ENCODE measurements around the gene RABGAP1L.
"Not testable (repeated sequence)": the region's sequence is repeated elsewhere in the genome, so short reads cannot be mapped to it uniquely, and the experiment has no call there.

RABGAP1L gene

DNA sequence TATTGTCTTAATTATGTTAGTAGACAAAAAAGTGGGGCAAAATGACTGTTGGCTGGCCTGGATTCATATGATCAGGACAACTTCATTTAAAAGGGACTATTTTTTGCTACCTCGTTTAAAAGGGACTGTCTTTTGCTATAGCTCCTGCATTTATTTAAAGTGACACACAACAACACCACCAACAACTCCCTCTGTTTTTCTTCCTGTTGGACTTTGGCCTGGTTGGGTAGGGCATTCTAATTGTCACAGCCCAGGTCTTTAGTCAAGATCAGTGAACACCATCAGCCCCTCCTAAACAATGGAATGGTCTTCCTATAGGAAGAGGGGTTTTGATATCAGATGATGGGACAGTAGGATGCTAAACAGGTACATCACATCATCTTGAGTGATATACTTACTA lies 530.2 kb downstream of the RABGAP1L start:
- DNase-seq = no peak

GRCh38 chr1:174690266-174690665 lies 530.9 kb downstream of the RABGAP1L start:
- no peak for DNase-seq

GRCh38 chr1:174692313-174692712 lies 533.0 kb downstream of the RABGAP1L start:
- no peak for DNase-seq

GRCh38 chr1:174693085-174693484 lies 533.8 kb downstream of the RABGAP1L start:
- DNase-seq = no peak

DNA sequence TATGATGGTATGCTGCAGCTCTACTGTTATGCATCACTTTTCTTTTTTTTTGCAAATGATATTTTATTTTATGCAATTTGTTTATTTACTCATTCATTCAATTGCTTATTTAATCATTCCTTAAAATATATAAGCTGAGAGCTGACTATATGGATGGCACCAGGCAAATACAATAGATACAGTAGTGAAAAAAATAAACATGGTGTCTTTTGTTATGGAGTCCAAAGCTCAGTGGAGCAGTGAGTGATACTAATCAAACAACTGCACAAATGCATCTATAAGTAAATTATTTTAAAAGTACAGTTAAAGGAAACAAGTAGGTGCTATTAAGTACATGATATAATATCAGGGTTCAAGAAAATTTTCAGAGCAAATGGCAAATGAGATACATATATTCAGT lies 534.2 kb downstream of the RABGAP1L start:
- DNase-seq = not testable (repeated sequence)

GRCh38 chr1:174696026-174696821 lies 536.9 kb downstream of the RABGAP1L start:
- no peak for DNase-seq

- no peak for DNase-seq
Measured at GRCh38 chr1:174700314-174700713, 541.0 kb downstream of the RABGAP1L start.

DNA sequence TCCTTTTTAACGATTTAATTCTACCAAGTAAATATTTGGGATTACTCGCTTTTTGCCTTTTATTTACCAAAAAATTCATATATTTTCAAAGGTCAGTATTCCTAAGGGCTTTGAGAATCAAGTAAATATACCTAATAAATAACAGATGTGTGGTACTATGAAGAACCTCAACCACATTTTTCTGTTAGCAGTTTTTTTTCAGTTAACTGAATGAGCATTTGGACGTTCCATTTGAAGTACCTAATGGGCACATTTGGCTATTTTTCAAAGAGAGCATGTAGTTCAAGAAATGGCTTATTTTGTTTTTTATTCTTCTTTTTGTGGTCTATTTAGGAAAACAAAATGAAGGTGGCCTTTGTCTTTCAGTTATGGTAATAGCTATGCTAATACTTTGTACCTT lies 541.5 kb downstream of the RABGAP1L start:
- no peak for DNase-seq

GRCh38 chr1:174701565-174701964 lies 542.2 kb downstream of the RABGAP1L start:
- no peak for DNase-seq

GRCh38 chr1:174702011-174702410 lies 542.7 kb downstream of the RABGAP1L start:
- no peak for DNase-seq

DNA sequence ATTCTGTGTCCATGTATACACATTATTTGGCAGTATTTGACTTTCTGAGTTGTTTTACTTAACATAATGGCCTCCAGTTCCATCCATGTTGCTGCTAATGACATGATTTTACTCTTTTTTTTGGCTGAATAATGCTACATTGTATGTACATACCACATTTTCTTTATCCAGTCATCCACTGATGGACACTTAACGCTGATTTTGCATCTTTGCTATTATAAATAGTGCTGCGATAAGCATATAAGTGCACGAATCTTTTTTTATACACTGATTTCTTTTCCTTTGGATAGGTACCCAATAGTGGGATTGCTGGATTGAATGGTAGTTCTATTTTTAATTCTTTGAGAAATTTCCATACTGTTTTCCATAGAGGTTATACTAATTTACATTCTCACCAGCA lies 544.0 kb downstream of the RABGAP1L start:
- no peak for DNase-seq

GRCh38 chr1:174704300-174704699 lies 545.0 kb downstream of the RABGAP1L start:
- DNase-seq = no peak

- DNase-seq = no peak
Measured at GRCh38 chr1:174710868-174711845, 551.8 kb downstream of the RABGAP1L start.

DNA sequence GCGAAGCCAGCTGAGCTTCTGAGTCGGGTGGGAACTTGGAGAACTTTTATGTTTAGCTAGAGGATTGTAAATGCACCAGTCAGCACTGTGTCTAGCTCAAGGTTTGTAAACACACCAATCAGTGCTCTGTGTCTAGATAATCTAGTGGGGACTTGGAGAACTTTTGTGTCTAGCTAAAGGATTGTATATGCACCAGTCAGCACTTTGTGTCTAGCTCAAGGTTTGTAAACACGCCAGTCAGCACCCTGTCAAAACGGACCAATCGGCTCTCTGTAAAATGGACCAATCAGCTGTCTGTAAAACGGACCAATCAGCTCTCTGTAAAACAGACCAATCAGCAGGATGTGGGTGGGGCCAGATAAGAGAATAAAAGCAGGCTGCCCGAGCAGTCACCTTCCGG lies 552.5 kb downstream of the RABGAP1L start:
- not testable (repeated sequence) for DNase-seq

DNA sequence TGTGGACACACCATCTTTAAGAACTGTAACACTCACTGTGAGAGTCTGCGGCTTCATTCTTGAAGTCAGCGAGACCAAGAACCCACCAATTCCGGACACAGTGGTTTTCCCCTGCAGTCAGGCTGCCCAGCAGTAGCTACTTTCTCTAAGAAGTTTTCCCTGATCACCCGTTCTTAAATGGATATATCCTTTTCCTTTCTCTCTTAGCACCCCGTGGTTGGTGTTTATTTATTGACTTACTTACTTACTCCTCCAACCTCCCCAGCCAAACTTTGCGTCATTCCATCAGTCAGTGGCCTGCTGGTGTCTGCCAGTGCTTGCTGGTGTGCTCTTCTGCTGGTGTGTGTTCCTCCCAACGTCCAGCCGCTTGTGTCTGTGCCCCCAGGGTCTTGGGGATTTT lies 553.2 kb downstream of the RABGAP1L start:
- no peak for DNase-seq

DNA sequence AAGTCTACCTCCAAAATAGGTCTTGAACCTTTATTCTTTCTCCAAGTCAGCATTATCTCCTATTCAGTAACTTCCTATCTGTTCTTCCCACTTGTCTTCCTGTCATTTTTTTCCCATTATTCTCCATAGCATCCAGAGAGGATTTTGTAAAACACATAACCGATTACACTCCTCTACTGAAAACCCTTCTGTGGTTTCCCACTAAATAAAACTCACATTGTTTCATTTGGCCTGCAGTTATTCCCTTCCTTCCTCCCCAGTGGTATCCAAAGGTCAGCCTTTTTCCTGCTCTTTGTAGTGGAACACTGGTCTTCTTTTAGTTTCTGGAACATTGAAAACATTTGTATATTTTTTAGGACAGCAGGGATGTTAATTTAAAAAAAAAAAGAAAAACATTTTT lies 554.5 kb downstream of the RABGAP1L start:
- no peak for DNase-seq

DNA sequence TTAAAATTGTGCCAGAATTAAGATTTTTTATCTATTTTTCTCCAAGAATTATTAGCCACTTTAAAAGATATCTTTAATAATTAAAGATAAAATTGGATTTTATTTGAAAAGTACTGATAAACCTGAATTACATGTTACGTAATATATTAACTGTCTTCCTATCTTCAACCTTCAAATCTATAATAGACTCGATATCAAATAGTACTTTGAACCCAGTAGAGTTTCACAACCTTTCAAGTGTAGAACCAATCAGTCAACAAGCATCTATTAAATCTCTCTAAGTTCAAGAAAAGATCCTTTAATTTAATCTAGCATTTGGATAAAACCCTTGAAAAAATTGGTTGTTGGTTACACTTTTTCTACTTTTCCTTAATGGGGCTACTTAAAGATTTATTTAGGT lies 559.9 kb downstream of the RABGAP1L start:
- no peak for DNase-seq

GRCh38 chr1:174720618-174721017 lies 561.3 kb downstream of the RABGAP1L start:
- no peak for DNase-seq

GRCh38 chr1:174721246-174721645 lies 561.9 kb downstream of the RABGAP1L start:
- DNase-seq = no peak

DNA sequence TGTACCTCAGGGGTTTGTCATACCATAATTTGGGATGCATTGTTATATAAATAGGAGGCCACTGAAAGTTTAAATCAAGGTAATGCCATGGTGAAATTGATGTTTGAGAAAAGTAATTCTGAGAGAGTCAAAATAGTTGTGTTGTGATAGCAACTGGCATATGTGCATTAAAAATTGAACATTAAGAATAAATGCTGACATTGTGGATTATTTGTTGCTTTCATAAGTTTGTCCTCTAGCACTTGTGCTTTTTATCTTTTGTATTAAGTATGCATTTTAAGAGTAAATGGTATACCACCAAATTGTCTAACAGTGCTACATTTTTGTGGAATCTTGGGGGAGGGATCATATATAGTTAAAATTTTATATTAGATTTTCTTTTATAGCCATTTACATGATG lies 564.5 kb downstream of the RABGAP1L start:
- DNase-seq = no peak

GRCh38 chr1:174724219-174724618 lies 564.9 kb downstream of the RABGAP1L start:
- no peak for DNase-seq

- no peak for DNase-seq
Measured at GRCh38 chr1:174726167-174726879, 567.0 kb downstream of the RABGAP1L start.

DNA sequence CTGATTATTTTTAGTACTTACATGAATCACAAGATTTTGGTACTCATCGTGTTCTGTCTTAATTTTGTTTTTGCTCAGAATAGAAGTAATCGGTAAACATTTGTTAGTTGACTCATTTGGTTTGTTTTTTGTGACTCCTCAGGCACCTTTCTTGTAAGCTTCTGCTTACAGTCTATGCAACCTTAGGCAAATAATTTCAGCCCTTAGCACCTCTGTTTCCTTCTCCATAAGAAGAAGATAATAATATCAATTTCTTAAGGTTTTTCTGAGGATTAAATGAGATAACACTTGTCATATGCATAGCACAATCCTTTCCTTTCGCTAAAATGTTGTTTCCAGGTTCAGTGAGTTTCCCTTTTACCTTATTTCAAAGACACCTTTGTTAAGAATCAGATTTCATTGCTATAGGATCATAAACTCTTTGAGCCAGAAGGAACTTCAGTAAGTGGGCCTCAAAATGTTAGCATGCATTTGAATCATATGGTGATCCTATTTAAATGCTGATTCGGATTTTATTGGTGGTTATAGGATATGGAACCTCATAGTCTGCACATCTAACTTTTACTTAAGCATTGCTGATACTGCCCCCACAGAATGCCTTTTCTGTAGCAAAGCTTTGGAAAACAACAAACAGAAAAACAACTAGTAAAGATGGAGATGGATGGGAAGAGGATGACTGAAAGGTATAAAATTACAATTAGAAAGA lies 567.7 kb downstream of the RABGAP1L start:
- no peak for DNase-seq
